ENCODE measurements around the gene EHBP1. TPM values are rescaled to one million over a fixed set of nuclear protein-coding genes. Genes with fewer than 3 reads are reported as not detected.

EHBP1 gene
- polyA plus RNA-seq, 1 of the 3 experiments (the other 2 are of a cell fraction) = 62.7 TPM

DNA sequence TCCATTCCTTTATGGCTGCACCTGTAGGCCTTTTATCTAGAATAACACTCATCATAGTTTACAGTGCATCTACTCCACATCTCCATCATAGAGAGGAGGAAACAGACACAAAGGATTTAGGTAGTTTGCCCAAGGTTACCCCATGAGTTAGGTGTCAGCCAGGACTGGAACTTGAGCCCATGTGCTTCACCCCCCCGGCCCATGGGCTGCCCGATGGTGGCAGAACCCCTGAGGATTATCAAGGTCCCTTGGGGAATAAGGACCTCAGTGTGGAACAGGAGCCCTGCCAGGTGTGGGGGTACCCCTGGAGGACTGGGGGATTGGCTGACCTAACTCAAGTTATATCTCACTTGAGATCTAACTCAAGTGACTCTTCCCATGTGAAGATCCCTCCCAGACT lies 198.8 kb downstream of the EHBP1 start (continued):
- no peak for TF ChIP-seq EP300 (IDR thresholded peaks at IDR 0.05; ENCODE audit: borderline replicate concordance in 1 of 2, low read depth in 1 of 2, low read length in 1 of 2)

DNA sequence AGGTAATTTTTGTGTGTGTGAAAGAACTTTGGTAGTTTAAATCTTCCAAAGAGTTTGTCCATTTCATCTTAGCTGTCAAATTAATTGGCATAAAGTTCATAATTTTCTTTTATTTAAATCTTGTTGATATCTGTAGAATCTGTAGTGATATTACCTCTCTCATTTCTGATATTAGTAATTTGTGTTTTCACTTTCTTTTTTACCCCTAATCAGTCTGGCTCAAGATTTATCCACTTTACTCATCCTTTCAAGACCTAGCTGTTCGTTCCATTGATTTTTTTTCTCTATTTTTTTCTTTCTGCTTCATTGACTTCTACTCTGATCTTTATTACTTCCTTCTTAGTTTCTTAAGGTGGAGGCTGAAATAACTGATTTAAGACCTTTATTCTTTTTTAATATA lies 202.6 kb downstream of the EHBP1 start:
- H3K9ac ChIP-seq = no peak overlapping the region
- H3F3A ChIP-seq (replicated peaks; ENCODE audit: insufficient read depth) = no peaks in the 10 kb centered on the region
- TF ChIP-seq NFIC (IDR thresholded peaks at IDR 0.05; ENCODE audit: borderline replicate concordance) (no peak), RXRA (IDR thresholded peaks at IDR 0.05; ENCODE audit: borderline replicate concordance, low read depth) (no peak), ELF1 (IDR thresholded peaks at IDR 0.05) (no peak), TEAD4 (IDR thresholded peaks at IDR 0.05; ENCODE audit: borderline replicate concordance, insufficient read depth) (no peak), MEF2A (IDR thresholded peaks at IDR 0.05; ENCODE audit: borderline replicate concordance, low read depth) (no peak), EP300 (IDR thresholded peaks at IDR 0.05; ENCODE audit: borderline replicate concordance in 1 of 2, low read depth in 1 of 2, low read length in 1 of 2) (no peak), YY1 (IDR thresholded peaks at IDR 0.05; ENCODE audit: low read depth) (no peak), RAD21 (IDR thresholded peaks at IDR 0.05; ENCODE audit: low read length) (no peak), GATA2 (CRISPR knock-in tag; IDR thresholded peaks at IDR 0.05) (no peak)
- TF ChIP-seq, protein P1, sequence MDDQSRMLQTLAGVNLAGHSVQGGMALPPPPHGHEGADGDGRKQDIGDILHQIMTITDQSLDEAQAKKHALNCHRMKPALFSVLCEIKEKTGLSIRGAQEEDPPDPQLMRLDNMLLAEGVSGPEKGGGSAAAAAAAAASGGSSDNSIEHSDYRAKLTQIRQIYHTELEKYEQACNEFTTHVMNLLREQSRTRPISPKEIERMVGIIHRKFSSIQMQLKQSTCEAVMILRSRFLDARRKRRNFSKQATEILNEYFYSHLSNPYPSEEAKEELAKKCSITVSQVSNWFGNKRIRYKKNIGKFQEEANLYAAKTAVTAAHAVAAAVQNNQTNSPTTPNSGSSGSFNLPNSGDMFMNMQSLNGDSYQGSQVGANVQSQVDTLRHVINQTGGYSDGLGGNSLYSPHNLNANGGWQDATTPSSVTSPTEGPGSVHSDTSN (IDR thresholded peaks at IDR 0.05) = no peak
- TF ChIP-seq, protein P2, sequence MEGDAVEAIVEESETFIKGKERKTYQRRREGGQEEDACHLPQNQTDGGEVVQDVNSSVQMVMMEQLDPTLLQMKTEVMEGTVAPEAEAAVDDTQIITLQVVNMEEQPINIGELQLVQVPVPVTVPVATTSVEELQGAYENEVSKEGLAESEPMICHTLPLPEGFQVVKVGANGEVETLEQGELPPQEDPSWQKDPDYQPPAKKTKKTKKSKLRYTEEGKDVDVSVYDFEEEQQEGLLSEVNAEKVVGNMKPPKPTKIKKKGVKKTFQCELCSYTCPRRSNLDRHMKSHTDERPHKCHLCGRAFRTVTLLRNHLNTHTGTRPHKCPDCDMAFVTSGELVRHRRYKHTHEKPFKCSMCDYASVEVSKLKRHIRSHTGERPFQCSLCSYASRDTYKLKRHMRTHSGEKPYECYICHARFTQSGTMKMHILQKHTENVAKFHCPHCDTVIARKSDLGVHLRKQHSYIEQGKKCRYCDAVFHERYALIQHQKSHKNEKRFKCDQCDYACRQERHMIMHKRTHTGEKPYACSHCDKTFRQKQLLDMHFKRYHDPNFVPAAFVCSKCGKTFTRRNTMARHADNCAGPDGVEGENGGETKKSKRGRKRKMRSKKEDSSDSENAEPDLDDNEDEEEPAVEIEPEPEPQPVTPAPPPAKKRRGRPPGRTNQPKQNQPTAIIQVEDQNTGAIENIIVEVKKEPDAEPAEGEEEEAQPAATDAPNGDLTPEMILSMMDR (IDR thresholded peaks at IDR 0.05) = no peak
- WGBS (ENCODE audit: low lambda C conversion rate) = 94% methylated on average over 1 of the region's 1 CpG
- no peak for DNase-seq
- H3K4me3 ChIP-seq (ENCODE audit: low read depth in 2 of 2, low read length in 1 of 2) = no peak overlapping the region
- H3K4me2 ChIP-seq = no peak overlapping the region
- H4K20me1 ChIP-seq (ENCODE audit: insufficient read depth) = no peaks in the 10 kb centered on the region
- no peaks in the 10 kb centered on the region for H3K9me3 ChIP-seq
- H3K27me3 ChIP-seq (ENCODE audit: insufficient read depth) = no peaks in the 10 kb centered on the region
- no peaks in the 10 kb centered on the region for H3K9me2 ChIP-seq
- peaks cover 3% of the 10 kb centered on the region in 2 experiments for H3K36me3 ChIP-seq (replicated peaks in 1 of 2; ENCODE audit: control insufficient read depth in 1 of 2, insufficient read depth in 2 of 2, low read length in 1 of 2)
- ChIA-PET CTCF (no interaction called here), POLR2A (no interaction called here)
- no peaks in the 10 kb centered on the region for H3K4me1 ChIP-seq (ENCODE audit: control insufficient read depth in 1 of 2, insufficient read depth in 2 of 2, low read depth in 1 of 2, low read length in 1 of 2)
- no peak overlapping the region for H3K27ac ChIP-seq (ENCODE audit: low read depth in 2 of 2, low read length in 1 of 2)
- H2AFZ ChIP-seq (ENCODE audit: low read depth) = no peak overlapping the region
- H3K79me2 ChIP-seq (ENCODE audit: insufficient read depth) = peaks cover 6% of the 10 kb centered on the region; the same call in 1 of the 2 replicates

DNA sequence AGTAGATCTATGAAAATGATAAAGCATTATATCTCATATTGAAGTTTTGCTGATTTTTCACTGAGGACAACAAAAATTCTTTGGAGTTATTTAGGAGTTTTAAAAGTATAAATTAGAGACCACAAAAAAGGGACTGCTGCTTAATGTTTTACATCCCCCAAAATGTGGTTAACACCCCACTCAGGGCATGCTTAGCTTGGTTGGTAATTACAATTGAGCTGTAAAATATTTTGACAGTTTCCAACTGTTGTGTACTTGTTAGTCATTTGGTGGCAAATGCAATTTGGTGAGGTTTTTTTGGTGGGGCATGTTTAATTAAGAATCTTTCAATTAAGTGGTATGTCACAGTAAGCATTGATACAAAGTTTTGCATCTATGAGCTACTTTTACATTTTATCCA lies 207.8 kb downstream of the EHBP1 start:
- no peak overlapping the region for H3K27ac ChIP-seq (ENCODE audit: low read depth in 2 of 2, low read length in 1 of 2)
- no peak overlapping the region for H3K9ac ChIP-seq
- no peak for DNase-seq
- peaks cover 3 to 5% of the 10 kb centered on the region in 2 experiments for H3K36me3 ChIP-seq (replicated peaks in 1 of 2; ENCODE audit: control insufficient read depth in 1 of 2, insufficient read depth in 2 of 2, low read length in 1 of 2)
- H3K27me3 ChIP-seq (ENCODE audit: insufficient read depth) = no peaks in the 10 kb centered on the region
- no peaks in the 10 kb centered on the region for H3F3A ChIP-seq (replicated peaks; ENCODE audit: insufficient read depth)
- H3K79me2 ChIP-seq (ENCODE audit: insufficient read depth) = peaks cover 6% of the 10 kb centered on the region
- no peak overlapping the region for H2AFZ ChIP-seq (ENCODE audit: low read depth)
- H3K4me2 ChIP-seq = no peak overlapping the region
- H3K9me3 ChIP-seq = no peaks in the 10 kb centered on the region
- H4K20me1 ChIP-seq (ENCODE audit: insufficient read depth) = no peaks in the 10 kb centered on the region
- ChIA-PET POLR2A (no interaction called here), CTCF (interaction anchor here (0.6 kb wide), 1 partner anchor 46 kb away, joined by 3 read pairs; no protein-coding TSS in a partner anchor)
- H3K4me1 ChIP-seq (ENCODE audit: control insufficient read depth in 1 of 2, insufficient read depth in 2 of 2, low read depth in 1 of 2, low read length in 1 of 2) = no peaks in the 10 kb centered on the region
- H3K9me2 ChIP-seq = no peaks in the 10 kb centered on the region
- H3K4me3 ChIP-seq (ENCODE audit: low read depth in 2 of 2, low read length in 1 of 2) = no peak overlapping the region
- TF ChIP-seq TAF1 (IDR thresholded peaks at IDR 0.05; ENCODE audit: borderline replicate concordance, low read depth, low read length) = no peak
